Measurements from ENCODE around the gene SOX15. TPM values are rescaled to one million over a fixed set of nuclear protein-coding genes. Genes with fewer than 3 reads are reported as not detected.
A peak's percentile ranks its signal among the peaks of the same experiment; 100 is the strongest.

Gene SOX15
- total and polyA plus RNA-seq, 2 of the 13 experiments (the other 11 are each of a cell fraction or from before 2014, with no cell fraction given): 0.07 to 0.18 TPM

- TF ChIP-seq, protein P1, sequence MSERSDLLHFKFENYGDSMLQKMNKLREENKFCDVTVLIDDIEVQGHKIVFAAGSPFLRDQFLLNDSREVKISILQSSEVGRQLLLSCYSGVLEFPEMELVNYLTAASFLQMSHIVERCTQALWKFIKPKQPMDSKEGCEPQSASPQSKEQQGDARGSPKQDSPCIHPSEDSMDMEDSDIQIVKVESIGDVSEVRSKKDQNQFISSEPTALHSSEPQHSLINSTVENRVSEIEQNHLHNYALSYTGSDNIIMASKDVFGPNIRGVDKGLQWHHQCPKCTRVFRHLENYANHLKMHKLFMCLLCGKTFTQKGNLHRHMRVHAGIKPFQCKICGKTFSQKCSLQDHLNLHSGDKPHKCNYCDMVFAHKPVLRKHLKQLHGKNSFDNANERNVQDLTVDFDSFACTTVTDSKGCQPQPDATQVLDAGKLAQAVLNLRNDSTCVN (CRISPR knock-in tag; IDR thresholded peaks at IDR 0.05; ENCODE audit: borderline replicate concordance): 0 out of 2 replicates have a peak, but pooled peaks have one; percentile 55
- peak; percentile 96 for TF ChIP-seq ZFY (CRISPR knock-in tag; IDR thresholded peaks at IDR 0.05)
- no peak for TF ChIP-seq ZNF329 (CRISPR knock-in tag; IDR thresholded peaks at IDR 0.05; ENCODE audit: low read depth)
- peak; percentile 78 for TF ChIP-seq NFYC (CRISPR knock-in tag; IDR thresholded peaks at IDR 0.05)
- TF ChIP-seq KAT8 (CRISPR knock-in tag; IDR thresholded peaks at IDR 0.05): peak; percentile 68; the same call in 1 of the 2 replicates
- no peak for TF ChIP-seq ZNF781 (CRISPR knock-in tag; IDR thresholded peaks at IDR 0.05; ENCODE audit: borderline replicate concordance, not compliant biosample characterization)
- TF ChIP-seq PLRG1 (conservative IDR thresholded peaks at IDR 0.05): no peak
- peak; percentile 65; the same call in 1 of the 2 replicates for TF ChIP-seq RFXAP (CRISPR knock-in tag; IDR thresholded peaks at IDR 0.05; ENCODE audit: borderline replicate concordance)
- TF ChIP-seq SNAI1 (CRISPR knock-in tag; IDR thresholded peaks at IDR 0.05; ENCODE audit: borderline replicate concordance): peak; percentile 73; the same call in 1 of the 2 replicates
- no peak for TF ChIP-seq ZNF878 (CRISPR knock-in tag; IDR thresholded peaks at IDR 0.05)
- peak; percentile 53; the same call in 1 of the 2 replicates for TF ChIP-seq MXD1 (CRISPR knock-in tag; IDR thresholded peaks at IDR 0.05)
- TF ChIP-seq ZNF441 (CRISPR knock-in tag; IDR thresholded peaks at IDR 0.05; ENCODE audit: borderline replicate concordance): no peak; the same call in 1 of the 2 replicates
- peak; percentile 63; the same call in 1 of the 2 replicates for TF ChIP-seq ZNF317 (CRISPR knock-in tag; IDR thresholded peaks at IDR 0.05)
- peak in 1 of 2 experiments; percentile 86; a peak in 2 of 4 replicates for TF ChIP-seq KLF16 (CRISPR knock-in tag; IDR thresholded peaks at IDR 0.05)
- 0 out of 2 replicates have a peak, but pooled peaks have one; percentile 25 for TF ChIP-seq ZFP37 (CRISPR knock-in tag; IDR thresholded peaks at IDR 0.05; ENCODE audit: borderline replicate concordance)
- TF ChIP-seq RCOR2 (CRISPR knock-in tag; IDR thresholded peaks at IDR 0.05): 0 out of 2 replicates have a peak, but pooled peaks have one; percentile 16
- TF ChIP-seq, protein P2, sequence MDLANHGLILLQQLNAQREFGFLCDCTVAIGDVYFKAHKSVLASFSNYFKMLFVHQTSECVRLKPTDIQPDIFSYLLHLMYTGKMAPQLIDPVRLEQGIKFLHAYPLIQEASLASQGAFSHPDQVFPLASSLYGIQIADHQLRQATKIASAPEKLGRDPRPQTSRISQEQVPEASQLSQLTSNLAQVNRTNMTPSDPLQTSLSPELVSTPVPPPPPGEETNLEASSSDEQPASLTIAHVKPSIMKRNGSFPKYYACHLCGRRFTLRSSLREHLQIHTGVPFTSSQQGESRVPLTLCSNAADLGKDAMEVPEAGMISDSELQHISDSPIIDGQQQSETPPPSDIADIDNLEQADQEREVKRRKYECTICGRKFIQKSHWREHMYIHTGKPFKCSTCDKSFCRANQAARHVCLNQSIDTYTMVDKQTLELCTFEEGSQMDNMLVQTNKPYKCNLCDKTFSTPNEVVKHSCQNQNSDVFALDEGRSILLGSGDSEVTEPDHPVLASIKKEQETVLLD (CRISPR knock-in tag; IDR thresholded peaks at IDR 0.05; ENCODE audit: low read depth): no peak; the same call in 1 of the 2 replicates
- TF ChIP-seq, protein P3, sequence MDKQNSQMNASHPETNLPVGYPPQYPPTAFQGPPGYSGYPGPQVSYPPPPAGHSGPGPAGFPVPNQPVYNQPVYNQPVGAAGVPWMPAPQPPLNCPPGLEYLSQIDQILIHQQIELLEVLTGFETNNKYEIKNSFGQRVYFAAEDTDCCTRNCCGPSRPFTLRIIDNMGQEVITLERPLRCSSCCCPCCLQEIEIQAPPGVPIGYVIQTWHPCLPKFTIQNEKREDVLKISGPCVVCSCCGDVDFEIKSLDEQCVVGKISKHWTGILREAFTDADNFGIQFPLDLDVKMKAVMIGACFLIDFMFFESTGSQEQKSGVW (CRISPR knock-in tag; IDR thresholded peaks at IDR 0.05; ENCODE audit: borderline replicate concordance): no peak
- no peak for TF ChIP-seq MEIS1 (CRISPR knock-in tag; IDR thresholded peaks at IDR 0.05; ENCODE audit: borderline replicate concordance)
- 0 out of 2 replicates have a peak, but pooled peaks have one; percentile 69 for TF ChIP-seq ZNF782 (CRISPR knock-in tag; IDR thresholded peaks at IDR 0.05; ENCODE audit: borderline replicate concordance)
- peak; percentile 44; the same call in 1 of the 2 replicates for TF ChIP-seq SP2 (CRISPR knock-in tag; IDR thresholded peaks at IDR 0.05)
- TF ChIP-seq PATZ1 (CRISPR knock-in tag; IDR thresholded peaks at IDR 0.05): peak; percentile 99
- TF ChIP-seq POLR2AphosphoS5 (IDR thresholded peaks at IDR 0.05; ENCODE audit: low read depth, low read length): peak; percentile 89
Observed at GRCh38 chr17:7627250-7628121, 37.6 kb upstream of the SOX15 start, which contains the start of gene SAT2 (continued).

All from HepG2 (cell line).